IPS DF 4.7 (cell line): ENCODE results near the gene FNDC10.
"Not testable (repeated sequence)": the region's sequence is repeated elsewhere in the genome, so short reads cannot be mapped to it uniquely, and the experiment has no call there.

Experiments
- DNase-seq: peaks from one replicate; pipeline ENCODE4 v3.0.0-alpha.2; 2013; ENCODE audit warnings: low spot score; ENCODE audit errors: extremely low read depth

Gene FNDC10

GRCh38 chr1:1599030-1599934 lies 653 bp downstream of the FNDC10 start:
- no peak for DNase-seq

GRCh38 chr1:1598720-1599029 lies 1.3 kb downstream of the FNDC10 start:
- no peak for DNase-seq

- DNase-seq, result no peak
These were observed 1.8 kb downstream of the FNDC10 start for GRCh38 chr1:1598051-1598719.

- no peak for DNase-seq
These were observed 2.5 kb downstream of the FNDC10 start for GRCh38 chr1:1597275-1597930.

- DNase-seq, result no peak
These were observed 3.3 kb downstream of the FNDC10 start for GRCh38 chr1:1596493-1597274.

- DNase-seq, result not testable (repeated sequence)
These were observed 4.6 kb downstream of the FNDC10 start for GRCh38 chr1:1595341-1595740.

GRCh38 chr1:1594602-1595260 lies 5.2 kb downstream of the FNDC10 start:
- DNase-seq, result no peak

GRCh38 chr1:1593834-1594601 lies 5.9 kb downstream of the FNDC10 start:
- DNase-seq, result no peak

GRCh38 chr1:1591452-1591851 lies 8.5 kb downstream of the FNDC10 start:
- DNase-seq, result no peak

- no peak for DNase-seq
These were observed 16.5 kb downstream of the FNDC10 start for GRCh38 chr1:1583347-1584010.

GRCh38 chr1:1582585-1583346 lies 17.2 kb downstream of the FNDC10 start:
- no peak for DNase-seq

- DNase-seq, result no peak
These were observed 21.5 kb downstream of the FNDC10 start for GRCh38 chr1:1578371-1578940.

- DNase-seq, result no peak
These were observed 22.4 kb downstream of the FNDC10 start for GRCh38 chr1:1577367-1578011.

GRCh38 chr1:1574721-1575537 lies 25.0 kb downstream of the FNDC10 start, which contains the start of gene SSU72:
SSU72 (minus strand) TSS chr1:1574863; CDS start chr1:1574557, 306 bp downstream.
- DNase-seq, result no peak

GRCh38 chr1:1573843-1574720 lies 25.9 kb downstream of the FNDC10 start:
- no peak for DNase-seq

- no peak for DNase-seq
These were observed 30.6 kb downstream of the FNDC10 start for GRCh38 chr1:1569341-1569740.
